Cardiac muscle cell (in vitro differentiated cells and primary cell): Measurements from ENCODE around the gene MED13. TPM values are rescaled to one million over a fixed set of nuclear protein-coding genes. Genes with fewer than 3 reads are reported as not detected.

Source experiments
- DNase-seq, 2 donors: peaks; one replicate each; pipeline versions ENCODE4 v3.0.0 to v3.0.0-alpha.2; 2010 to 2017; ENCODE audit warnings: low read depth in 1 of 2, low spot score in 1 of 2
- H3K27ac ChIP-seq: fragments of 200-600 bp; sonication (generic); 2 replicates; pipeline ENCODE4 v1.5.1; 2016
- H3K27me3 ChIP-seq: fragments of 200-600 bp; sonication (generic); 2 replicates; pipeline ENCODE4 v1.6.0; 2016; ENCODE audit warnings: control low read depth
- H3K36me3 ChIP-seq: fragments of 200-600 bp; sonication (generic); 2 replicates; pipeline ENCODE4 v1.5.1; 2016; ENCODE audit warnings: control low read depth
- H3K4me1 ChIP-seq: fragments of 200-600 bp; sonication (generic); 2 replicates; pipeline ENCODE4 v1.8.1; 2017; ENCODE audit warnings: low read depth, mild to moderate bottlenecking, mixed run types
- H3K4me3 ChIP-seq: fragments of 200-600 bp; sonication (generic); 2 replicates; pipeline ENCODE4 v1.5.1; 2016; ENCODE audit warnings: mild to moderate bottlenecking
- H3K9me3 ChIP-seq: fragments of 200-600 bp; sonication (generic); 2 replicates; pipeline ENCODE4 v1.5.1; 2017; ENCODE audit warnings: low read depth, mild to moderate bottlenecking, control low read depth
- polyA plus RNA-seq: library from polyadenylated mRNA; unstranded; fragments of >200 nt; fragmentation: Nextera tagmentation; extraction: Ambion mirVana; gene quantifications from 2 replicates; pipeline ENCODE4 v1.2.1, GENCODE V29; 2016
- total RNA-seq: library from RNA; depleted of rRNA; stranded (reverse); fragments of >200 nt; gene quantifications from 2 replicates; pipeline ENCODE4 v1.2.3, GENCODE V29; 2016
- TF ChIP-seq, protein P1 (sequence below): IDR thresholded peaks from 2 replicates; pipeline ENCODE4 v1.5.1; 2012; ENCODE audit warnings: low read depth, mild to moderate bottlenecking, low read length

Gene MED13
- total and polyA plus RNA-seq, 2 experiments from 2014 or later: 3.3 to 26.9 TPM

DNA sequence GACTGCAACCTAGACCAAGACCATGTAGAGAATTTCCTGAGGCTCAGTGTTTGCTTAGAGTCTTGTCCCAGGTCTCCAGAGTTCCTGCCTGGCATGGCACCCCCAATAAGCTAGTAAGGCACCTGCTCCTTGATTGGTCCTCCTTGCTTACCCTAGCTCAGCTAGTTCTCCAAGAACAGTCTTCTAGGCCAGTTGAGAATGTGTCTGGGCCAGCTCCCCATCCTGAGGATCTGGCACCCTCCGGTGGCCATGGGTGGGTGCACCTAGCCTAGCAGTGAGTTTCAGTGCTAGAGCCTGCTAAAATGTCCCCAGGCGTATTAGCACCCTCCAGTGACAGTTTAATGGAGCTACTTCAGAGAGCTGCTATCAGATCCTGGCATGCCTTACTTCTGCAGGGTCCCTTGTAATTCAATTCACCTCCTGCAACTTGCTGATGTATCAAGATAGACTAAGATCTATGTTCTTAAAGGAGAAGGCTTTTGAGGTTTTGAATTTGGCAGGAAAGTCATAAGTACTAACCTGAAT, 44.4 kb upstream of the MED13 start:
- Histone ChIP-seq H3K27ac (no peak overlapping the region), H3K4me1 (peaks cover 2% of the 10 kb centered on the region), H3K9me3 (no peaks in the 10 kb centered on the region), H3K4me3 (no peak overlapping the region), H3K27me3 (no peaks in the 10 kb centered on the region), H3K36me3 (no peaks in the 10 kb centered on the region)
- TF ChIP-seq, protein P1, sequence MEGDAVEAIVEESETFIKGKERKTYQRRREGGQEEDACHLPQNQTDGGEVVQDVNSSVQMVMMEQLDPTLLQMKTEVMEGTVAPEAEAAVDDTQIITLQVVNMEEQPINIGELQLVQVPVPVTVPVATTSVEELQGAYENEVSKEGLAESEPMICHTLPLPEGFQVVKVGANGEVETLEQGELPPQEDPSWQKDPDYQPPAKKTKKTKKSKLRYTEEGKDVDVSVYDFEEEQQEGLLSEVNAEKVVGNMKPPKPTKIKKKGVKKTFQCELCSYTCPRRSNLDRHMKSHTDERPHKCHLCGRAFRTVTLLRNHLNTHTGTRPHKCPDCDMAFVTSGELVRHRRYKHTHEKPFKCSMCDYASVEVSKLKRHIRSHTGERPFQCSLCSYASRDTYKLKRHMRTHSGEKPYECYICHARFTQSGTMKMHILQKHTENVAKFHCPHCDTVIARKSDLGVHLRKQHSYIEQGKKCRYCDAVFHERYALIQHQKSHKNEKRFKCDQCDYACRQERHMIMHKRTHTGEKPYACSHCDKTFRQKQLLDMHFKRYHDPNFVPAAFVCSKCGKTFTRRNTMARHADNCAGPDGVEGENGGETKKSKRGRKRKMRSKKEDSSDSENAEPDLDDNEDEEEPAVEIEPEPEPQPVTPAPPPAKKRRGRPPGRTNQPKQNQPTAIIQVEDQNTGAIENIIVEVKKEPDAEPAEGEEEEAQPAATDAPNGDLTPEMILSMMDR: peak; percentile 62
- DNase-seq: peak; percentile 65 to 68

DNA sequence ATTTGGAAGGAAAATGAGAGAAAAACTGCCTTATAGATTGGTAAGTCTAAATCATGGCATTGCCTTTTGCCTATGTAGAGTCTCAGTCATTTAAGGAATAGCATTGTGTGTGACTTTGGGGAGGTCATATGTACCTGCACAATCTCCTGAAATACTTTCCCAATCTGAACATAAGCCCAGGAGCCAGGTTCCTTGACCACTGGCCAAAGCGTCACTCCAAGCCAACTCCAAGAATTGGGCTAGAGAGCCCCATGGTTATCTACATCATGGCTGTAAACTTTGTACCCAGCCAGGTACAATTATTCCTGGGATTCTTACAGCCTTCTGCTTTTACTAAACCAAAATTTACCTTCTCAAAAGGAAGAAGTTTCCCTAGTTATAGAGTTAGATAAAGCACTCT, 40.8 kb upstream of the MED13 start:
- TF ChIP-seq, protein P1: no peak
- H3K4me1 ChIP-seq: peaks cover 7% of the 10 kb centered on the region
- no peaks in the 10 kb centered on the region for H3K36me3 ChIP-seq
- no peak overlapping the region for H3K27ac ChIP-seq
- H3K27me3 ChIP-seq: no peaks in the 10 kb centered on the region
- no peaks in the 10 kb centered on the region for H3K9me3 ChIP-seq
- DNase-seq: no peak
- no peak overlapping the region for H3K4me3 ChIP-seq

DNA sequence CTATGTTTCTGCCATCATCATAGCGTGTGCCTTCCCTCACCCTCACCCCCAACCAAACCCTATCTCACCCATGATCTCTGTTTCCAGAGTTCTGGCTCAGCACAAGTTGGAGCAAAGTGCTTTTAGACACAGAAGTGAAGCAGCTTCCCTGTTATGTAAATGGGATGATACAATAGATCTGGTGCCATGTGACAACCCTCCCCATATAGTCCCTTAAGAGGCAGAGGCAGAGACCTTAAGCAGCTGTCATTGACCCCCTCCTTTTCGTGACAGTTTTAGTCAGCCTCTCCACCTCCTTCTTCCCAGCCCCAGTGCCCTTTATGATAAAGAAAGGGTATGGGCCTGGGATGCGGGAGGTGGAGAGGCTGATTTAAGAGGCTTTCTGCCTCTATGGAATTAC, 40.3 kb upstream of the MED13 start:
- TF ChIP-seq, protein P1: no peak
- DNase-seq: no peak
- Histone ChIP-seq H3K4me1 (peaks cover 7% of the 10 kb centered on the region), H3K9me3 (no peaks in the 10 kb centered on the region), H3K27me3 (no peaks in the 10 kb centered on the region), H3K27ac (no peak overlapping the region), H3K4me3 (no peak overlapping the region), H3K36me3 (no peaks in the 10 kb centered on the region)

DNA sequence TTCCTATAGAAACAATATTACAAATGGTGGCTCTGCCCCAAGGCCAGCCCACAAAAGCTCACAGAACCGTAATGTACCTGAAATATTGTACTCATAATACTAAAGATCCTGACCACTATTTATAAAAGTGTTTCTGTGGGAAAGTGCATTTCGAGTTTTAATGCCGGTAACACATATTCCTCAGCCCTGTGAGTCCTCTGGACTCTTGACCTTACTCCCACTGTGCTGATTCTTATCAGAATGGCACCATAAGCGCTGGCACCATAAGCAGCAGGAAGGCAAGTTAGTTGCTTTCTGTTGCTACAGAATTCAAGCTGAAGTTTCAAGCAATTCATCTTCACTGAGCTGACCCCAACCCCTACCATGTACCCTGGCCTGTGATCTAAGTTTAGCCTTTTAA, 36.4 kb upstream of the MED13 start:
- H3K27me3 ChIP-seq: no peaks in the 10 kb centered on the region
- no peaks in the 10 kb centered on the region for H3K36me3 ChIP-seq
- DNase-seq: no peak
- TF ChIP-seq, protein P1: no peak
- H3K4me3 ChIP-seq: no peak overlapping the region
- H3K9me3 ChIP-seq: no peaks in the 10 kb centered on the region
- peaks cover 7% of the 10 kb centered on the region for H3K4me1 ChIP-seq
- H3K27ac ChIP-seq: no peak overlapping the region

DNA sequence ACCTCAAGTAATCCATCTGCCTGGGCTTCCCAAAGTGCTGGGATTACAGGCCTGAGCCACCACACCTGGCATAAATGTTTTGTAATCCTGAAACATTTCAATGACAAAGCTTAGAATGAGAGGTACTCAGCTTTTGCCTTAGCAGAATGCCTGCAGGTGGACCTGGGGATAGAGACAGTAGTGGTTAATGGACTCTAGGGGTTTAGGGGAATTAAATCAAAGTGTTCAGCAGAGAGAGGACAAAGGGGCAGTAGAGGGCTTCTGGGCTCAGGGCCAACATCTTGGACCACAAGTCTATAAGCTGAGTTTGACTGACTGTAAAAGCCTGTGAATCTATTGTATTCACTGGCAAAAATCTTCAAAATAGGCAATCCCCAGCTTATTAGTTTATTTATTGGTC, 36.0 kb upstream of the MED13 start:
- peaks cover 7% of the 10 kb centered on the region for H3K4me1 ChIP-seq

More for the DNA sequence above, 36.0 kb upstream of the MED13 start:
- Histone ChIP-seq H3K4me3 (no peak overlapping the region), H3K27ac (no peak overlapping the region), H3K9me3 (no peaks in the 10 kb centered on the region), H3K36me3 (no peaks in the 10 kb centered on the region), H3K27me3 (no peaks in the 10 kb centered on the region)
- no peak for DNase-seq
- TF ChIP-seq, protein P1: no peak
